ENCODE measurements around the gene MARCKS.

DNA sequence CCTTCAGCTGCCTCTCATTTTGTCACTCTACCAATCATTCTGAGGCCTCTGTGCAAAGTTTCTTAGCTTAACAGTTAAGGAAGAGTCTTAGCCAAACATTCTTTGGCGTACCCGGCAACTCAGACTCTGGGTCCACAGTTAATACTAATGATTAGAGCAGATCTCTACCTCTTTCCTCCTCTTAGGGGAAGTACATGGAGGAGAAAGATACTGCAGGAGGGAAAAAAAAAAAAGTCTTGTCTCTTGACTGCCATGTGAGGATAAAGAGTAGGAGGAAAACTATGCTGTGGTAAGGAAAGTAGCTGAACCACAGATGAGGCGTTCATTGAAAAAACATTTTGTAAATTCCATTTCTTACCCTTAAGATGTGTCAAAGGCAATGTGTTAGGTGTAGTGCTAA, 44.0 kb upstream of the MARCKS start:
- TF ChIP-seq CTCF (IDR thresholded peaks at IDR 0.05) (no peak), POLR2A (IDR thresholded peaks at IDR 0.05) (no peak)
